Measurements from ENCODE around the gene ESRRA. TPM values are rescaled to one million over a fixed set of nuclear protein-coding genes. Genes with fewer than 3 reads are reported as not detected.

The ESRRA gene
- total and polyA plus RNA-seq, 2 of the 13 experiments (the other 11 are each of a cell fraction or from before 2014, with no cell fraction given), result 18.1 to 36.3 TPM

DNA sequence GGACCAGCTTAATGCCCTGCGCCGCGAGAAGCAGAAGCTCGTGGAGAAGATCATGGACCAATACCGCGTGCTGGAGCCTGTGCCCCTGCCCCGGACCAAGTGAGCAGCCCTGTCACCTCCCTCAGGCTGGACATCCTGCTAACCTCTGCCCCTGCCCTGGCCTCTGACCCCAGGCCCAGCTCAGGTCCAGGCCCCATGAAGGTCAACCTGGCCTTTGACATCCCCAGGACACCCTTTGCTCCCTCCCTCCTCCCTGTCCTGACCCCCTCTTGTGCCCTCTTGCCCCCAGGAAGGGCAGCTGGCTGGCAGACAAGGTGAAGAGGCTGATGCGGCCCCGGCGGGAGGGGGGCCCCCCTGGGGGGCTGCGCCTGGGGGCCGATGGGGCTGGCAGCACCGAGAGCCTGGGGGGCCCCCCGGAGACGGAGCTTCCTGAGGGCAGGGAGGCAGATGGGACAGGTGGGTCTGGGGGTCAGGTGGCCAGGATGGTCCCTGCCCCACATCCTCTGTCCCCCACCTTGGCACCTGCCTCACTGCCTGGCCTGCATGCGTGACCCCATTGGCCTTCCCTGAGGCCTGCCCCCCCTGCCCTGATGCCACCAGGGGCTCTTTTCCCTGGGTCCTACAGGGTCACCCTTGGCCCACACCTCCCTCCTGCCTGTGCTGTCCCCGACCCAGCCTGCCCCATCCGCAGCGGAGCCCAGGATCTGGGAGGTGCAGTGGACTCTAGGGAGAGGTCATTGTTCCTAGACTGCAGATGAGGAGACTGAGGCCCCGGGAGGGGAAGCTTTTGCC lies 48.6 kb downstream of the ESRRA start:
- Histone ChIP-seq H3K27ac (ENCODE audit: extremely low read length, insufficient read depth, low read length) (no peak overlapping the region), H3K9me3 (ENCODE audit: low read length) (no peaks in the 10 kb centered on the region), H3K79me2 (ENCODE audit: insufficient read depth, low read length) (no peaks in the 10 kb centered on the region), H3K4me1 (ENCODE audit: insufficient read depth, low read length) (peaks cover 49% of the 10 kb centered on the region), H3K27me3 (ENCODE audit: control insufficient read depth in 1 of 2, insufficient read depth in 2 of 2, low read length in 2 of 2) (peaks cover 2 to 26% of the 10 kb centered on the region in 2 experiments; a peak in 3 of 5 replicates), H4K20me1 (ENCODE audit: insufficient read depth, low read length) (no peaks in the 10 kb centered on the region), H2AFZ (ENCODE audit: low read length) (no peak overlapping the region), H3K36me3 (replicated peaks in 1 of 2; ENCODE audit: control insufficient read depth in 1 of 2, insufficient read depth in 2 of 2, low read length in 2 of 2) (no peaks in the 10 kb centered on the region), H3K9ac (ENCODE audit: insufficient read depth, low read depth, low read length) (no peak overlapping the region), H3K4me3 (replicated peaks in 1 of 3; ENCODE audit: insufficient read depth in 1 of 3, low read depth in 2 of 3, low read length in 3 of 3) (peak overlapping the region in 1 of 3 experiments; percentile 19; a peak in 1 of 6 replicates), H3K4me2 (ENCODE audit: low read depth, low read length) (peak overlapping the region; percentile 29; the same call in 1 of the 2 replicates)
- WGBS (ENCODE audit: low lambda C conversion rate), result 0% methylated on average over 7 of the region's 20 CpGs
- no TSS peak for BruUV-seq (replicated peaks)
- no peak for DNase-seq (ENCODE audit: low spot score)
- in situ Hi-C loops (cut with HindIII; ENCODE audit: extremely low pct_ligation_motif_present, low pct_unique_long_range_greater_than_20kb), result no loop called here
- FAIRE-seq, result no peak
- no peak for ATAC-seq
- CTCF ChIA-PET (ENCODE audit: low intra/inter-chr PET ratio, low total read pairs), result no interaction called here
- intact Hi-C loops (cut with micrococcal nuclease; ENCODE audit: unreplicated experiment), result no loop called here
- POLR2A ChIA-PET, result interaction anchor here (1.2 to 6.5 kb wide), 4 partner anchors 10 to 49 kb away, joined by 3 to 61 read pairs (median 10); partner anchors contain the start of genes ESRRA, PRDX5 and TRMT112
- TF ChIP-seq, protein P1, sequence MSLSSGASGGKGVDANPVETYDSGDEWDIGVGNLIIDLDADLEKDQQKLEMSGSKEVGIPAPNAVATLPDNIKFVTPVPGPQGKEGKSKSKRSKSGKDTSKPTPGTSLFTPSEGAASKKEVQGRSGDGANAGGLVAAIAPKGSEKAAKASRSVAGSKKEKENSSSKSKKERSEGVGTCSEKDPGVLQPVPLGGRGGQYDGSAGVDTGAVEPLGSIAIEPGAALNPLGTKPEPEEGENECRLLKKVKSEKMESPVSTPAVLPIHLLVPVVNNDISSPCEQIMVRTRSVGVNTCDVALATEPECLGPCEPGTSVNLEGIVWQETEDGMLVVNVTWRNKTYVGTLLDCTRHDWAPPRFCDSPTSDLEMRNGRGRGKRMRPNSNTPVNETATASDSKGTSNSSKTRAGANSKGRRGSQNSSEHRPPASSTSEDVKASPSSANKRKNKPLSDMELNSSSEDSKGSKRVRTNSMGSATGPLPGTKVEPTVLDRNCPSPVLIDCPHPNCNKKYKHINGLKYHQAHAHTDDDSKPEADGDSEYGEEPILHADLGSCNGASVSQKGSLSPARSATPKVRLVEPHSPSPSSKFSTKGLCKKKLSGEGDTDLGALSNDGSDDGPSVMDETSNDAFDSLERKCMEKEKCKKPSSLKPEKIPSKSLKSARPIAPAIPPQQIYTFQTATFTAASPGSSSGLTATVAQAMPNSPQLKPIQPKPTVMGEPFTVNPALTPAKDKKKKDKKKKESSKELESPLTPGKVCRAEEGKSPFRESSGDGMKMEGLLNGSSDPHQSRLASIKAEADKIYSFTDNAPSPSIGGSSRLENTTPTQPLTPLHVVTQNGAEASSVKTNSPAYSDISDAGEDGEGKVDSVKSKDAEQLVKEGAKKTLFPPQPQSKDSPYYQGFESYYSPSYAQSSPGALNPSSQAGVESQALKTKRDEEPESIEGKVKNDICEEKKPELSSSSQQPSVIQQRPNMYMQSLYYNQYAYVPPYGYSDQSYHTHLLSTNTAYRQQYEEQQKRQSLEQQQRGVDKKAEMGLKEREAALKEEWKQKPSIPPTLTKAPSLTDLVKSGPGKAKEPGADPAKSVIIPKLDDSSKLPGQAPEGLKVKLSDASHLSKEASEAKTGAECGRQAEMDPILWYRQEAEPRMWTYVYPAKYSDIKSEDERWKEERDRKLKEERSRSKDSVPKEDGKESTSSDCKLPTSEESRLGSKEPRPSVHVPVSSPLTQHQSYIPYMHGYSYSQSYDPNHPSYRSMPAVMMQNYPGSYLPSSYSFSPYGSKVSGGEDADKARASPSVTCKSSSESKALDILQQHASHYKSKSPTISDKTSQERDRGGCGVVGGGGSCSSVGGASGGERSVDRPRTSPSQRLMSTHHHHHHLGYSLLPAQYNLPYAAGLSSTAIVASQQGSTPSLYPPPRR (CRISPR knock-in tag; IDR thresholded peaks at IDR 0.05; ENCODE audit: borderline replicate concordance), result 0 out of 2 replicates have a peak, but pooled peaks have one; percentile 40
- TF ChIP-seq RARA (CRISPR knock-in tag; IDR thresholded peaks at IDR 0.05) (peak; percentile 47; the same call in 1 of the 2 replicates), CHCHD3 (CRISPR knock-in tag; IDR thresholded peaks at IDR 0.05) (no peak), HNF4A (CRISPR knock-in tag; IDR thresholded peaks at IDR 0.05) (peak; percentile 71), CREB1 (IDR thresholded peaks at IDR 0.05) (no peak), CREB1 (CRISPR knock-in tag; IDR thresholded peaks at IDR 0.05) (no peak), POGZ (CRISPR knock-in tag; IDR thresholded peaks at IDR 0.05) (no peak), HNF4G (IDR thresholded peaks at IDR 0.05; ENCODE audit: borderline replicate concordance, low read depth, low read length) (peak; percentile 44), HNF4G (CRISPR knock-in tag; IDR thresholded peaks at IDR 0.05; ENCODE audit: borderline replicate concordance, low read depth) (0 out of 2 replicates have a peak, but pooled peaks have one; percentile 25), ZMYM3 (CRISPR knock-in tag; IDR thresholded peaks at IDR 0.05) (peak; percentile 85), ASH2L (IDR thresholded peaks at IDR 0.05; ENCODE audit: insufficient read length, low read depth, low read length) (no peak)
- TF ChIP-seq, protein P2, sequence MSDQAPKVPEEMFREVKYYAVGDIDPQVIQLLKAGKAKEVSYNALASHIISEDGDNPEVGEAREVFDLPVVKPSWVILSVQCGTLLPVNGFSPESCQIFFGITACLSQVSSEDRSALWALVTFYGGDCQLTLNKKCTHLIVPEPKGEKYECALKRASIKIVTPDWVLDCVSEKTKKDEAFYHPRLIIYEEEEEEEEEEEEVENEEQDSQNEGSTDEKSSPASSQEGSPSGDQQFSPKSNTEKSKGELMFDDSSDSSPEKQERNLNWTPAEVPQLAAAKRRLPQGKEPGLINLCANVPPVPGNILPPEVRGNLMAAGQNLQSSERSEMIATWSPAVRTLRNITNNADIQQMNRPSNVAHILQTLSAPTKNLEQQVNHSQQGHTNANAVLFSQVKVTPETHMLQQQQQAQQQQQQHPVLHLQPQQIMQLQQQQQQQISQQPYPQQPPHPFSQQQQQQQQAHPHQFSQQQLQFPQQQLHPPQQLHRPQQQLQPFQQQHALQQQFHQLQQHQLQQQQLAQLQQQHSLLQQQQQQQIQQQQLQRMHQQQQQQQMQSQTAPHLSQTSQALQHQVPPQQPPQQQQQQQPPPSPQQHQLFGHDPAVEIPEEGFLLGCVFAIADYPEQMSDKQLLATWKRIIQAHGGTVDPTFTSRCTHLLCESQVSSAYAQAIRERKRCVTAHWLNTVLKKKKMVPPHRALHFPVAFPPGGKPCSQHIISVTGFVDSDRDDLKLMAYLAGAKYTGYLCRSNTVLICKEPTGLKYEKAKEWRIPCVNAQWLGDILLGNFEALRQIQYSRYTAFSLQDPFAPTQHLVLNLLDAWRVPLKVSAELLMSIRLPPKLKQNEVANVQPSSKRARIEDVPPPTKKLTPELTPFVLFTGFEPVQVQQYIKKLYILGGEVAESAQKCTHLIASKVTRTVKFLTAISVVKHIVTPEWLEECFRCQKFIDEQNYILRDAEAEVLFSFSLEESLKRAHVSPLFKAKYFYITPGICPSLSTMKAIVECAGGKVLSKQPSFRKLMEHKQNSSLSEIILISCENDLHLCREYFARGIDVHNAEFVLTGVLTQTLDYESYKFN (CRISPR knock-in tag; conservative IDR thresholded peaks at IDR 0.05), result peak; percentile 28; the same call in 1 of the 2 replicates
